AG04450 (cell line): Measurements from ENCODE around the gene AEBP1. TPM values are rescaled to one million over a fixed set of nuclear protein-coding genes. Genes with fewer than 3 reads are reported as not detected.

ENCODE experiments used
- CTCF ChIA-PET: fragments of 300-600, 350-600 bp; formaldehyde crosslinking; extraction: SDS; loops from one replicate; lab custom pipeline; 2022; ENCODE audit warnings: antibody characterized with exemption, inconsistent platforms; lab: Charles Lee
- POLR2A ChIA-PET: fragments of 350-600 bp; formaldehyde crosslinking; extraction: SDS; loops from one replicate; lab custom pipeline; 2021; ENCODE audit warnings: antibody characterized with exemption, inconsistent platforms; lab: Yijun Ruan, JAX
- DNase-seq: peaks from one replicate; pipeline ENCODE4 v3.0.0-alpha.2; 2011; ENCODE audit warnings: low read depth, low spot score
- H3K27ac ChIP-seq: one replicate; pipeline ENCODE4 v1.5.1; 2012; ENCODE audit warnings: low read depth, low read length, control low read depth
- H3K27me3 ChIP-seq: one replicate; pipeline ENCODE4 v1.6.0; 2012; ENCODE audit warnings: low read length; ENCODE audit not compliant: control insufficient read depth, insufficient read depth
- H3K4me3 ChIP-seq: 2 replicates; pipeline ENCODE4 v1.5.1; 2011; ENCODE audit warnings: mild to moderate bottlenecking, low read depth, low read length, control low read depth
- H3K9me3 ChIP-seq: 2 replicates; pipeline ENCODE4 v1.5.1; 2012; ENCODE audit warnings: low read length; ENCODE audit not compliant: control insufficient read depth, insufficient read depth
- polyA plus RNA-seq: library from polyadenylated mRNA; depleted of rRNA; stranded (reverse); fragments of >200 nt; gene quantifications from 2 replicates; pipeline ENCODE4 v1.2.3, GENCODE V29; 2011
- TF ChIP-seq, protein P1 (sequence below): IDR thresholded peaks from 2 replicates; pipeline ENCODE4 v1.5.1; 2011; ENCODE audit warnings: low read depth, low read length, control low read depth, inconsistent platforms

Gene AEBP1
- polyA plus RNA-seq, 1 experiment = 18.5 TPM

DNA sequence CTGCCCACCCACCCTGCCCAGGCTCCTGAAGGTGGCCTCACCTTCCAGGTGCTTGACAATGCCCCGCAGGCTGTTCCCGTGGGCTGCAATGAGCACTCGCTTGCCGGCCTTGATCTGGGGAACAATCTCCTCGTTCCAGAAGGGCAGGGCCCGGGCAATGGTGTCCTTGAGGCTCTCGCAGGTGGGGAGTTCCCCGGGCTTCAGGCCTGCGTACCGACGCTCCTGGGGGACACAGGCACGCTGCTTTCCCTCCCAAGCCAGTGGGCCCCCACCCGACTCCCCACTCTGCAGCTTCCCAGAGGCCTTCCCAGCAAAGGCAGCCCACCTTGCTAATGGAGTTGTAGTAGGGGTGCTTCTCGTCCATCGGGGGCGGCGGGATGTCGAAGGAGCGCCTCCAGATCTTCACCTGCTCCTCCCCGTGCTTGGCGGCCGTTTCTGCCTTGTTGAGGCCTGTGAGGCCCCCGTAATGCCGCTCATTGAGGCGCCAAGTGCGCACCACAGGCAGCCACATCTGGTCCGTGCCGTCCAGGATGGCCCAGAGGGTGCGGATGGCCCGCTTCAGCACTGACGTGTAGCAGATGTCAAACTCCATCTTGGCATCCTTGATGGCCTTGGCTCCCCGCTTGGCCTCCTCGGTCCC lies 39.2 kb upstream of the AEBP1 start:
- Histone ChIP-seq H3K27ac (no peak overlapping the region), H3K9me3 (no peaks in the 10 kb centered on the region), H3K27me3 (peaks cover 8% of the 10 kb centered on the region), H3K4me3 (no peak overlapping the region)
- POLR2A ChIA-PET = interaction anchor here (0.6 to 0.9 kb wide), 2 partner anchors 12 to 45 kb away, joined by 3 to 7 read pairs; no protein-coding TSS in a partner anchor
- no peak for DNase-seq
- TF ChIP-seq, protein P1, sequence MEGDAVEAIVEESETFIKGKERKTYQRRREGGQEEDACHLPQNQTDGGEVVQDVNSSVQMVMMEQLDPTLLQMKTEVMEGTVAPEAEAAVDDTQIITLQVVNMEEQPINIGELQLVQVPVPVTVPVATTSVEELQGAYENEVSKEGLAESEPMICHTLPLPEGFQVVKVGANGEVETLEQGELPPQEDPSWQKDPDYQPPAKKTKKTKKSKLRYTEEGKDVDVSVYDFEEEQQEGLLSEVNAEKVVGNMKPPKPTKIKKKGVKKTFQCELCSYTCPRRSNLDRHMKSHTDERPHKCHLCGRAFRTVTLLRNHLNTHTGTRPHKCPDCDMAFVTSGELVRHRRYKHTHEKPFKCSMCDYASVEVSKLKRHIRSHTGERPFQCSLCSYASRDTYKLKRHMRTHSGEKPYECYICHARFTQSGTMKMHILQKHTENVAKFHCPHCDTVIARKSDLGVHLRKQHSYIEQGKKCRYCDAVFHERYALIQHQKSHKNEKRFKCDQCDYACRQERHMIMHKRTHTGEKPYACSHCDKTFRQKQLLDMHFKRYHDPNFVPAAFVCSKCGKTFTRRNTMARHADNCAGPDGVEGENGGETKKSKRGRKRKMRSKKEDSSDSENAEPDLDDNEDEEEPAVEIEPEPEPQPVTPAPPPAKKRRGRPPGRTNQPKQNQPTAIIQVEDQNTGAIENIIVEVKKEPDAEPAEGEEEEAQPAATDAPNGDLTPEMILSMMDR = no peak
- CTCF ChIA-PET = no interaction called here

DNA sequence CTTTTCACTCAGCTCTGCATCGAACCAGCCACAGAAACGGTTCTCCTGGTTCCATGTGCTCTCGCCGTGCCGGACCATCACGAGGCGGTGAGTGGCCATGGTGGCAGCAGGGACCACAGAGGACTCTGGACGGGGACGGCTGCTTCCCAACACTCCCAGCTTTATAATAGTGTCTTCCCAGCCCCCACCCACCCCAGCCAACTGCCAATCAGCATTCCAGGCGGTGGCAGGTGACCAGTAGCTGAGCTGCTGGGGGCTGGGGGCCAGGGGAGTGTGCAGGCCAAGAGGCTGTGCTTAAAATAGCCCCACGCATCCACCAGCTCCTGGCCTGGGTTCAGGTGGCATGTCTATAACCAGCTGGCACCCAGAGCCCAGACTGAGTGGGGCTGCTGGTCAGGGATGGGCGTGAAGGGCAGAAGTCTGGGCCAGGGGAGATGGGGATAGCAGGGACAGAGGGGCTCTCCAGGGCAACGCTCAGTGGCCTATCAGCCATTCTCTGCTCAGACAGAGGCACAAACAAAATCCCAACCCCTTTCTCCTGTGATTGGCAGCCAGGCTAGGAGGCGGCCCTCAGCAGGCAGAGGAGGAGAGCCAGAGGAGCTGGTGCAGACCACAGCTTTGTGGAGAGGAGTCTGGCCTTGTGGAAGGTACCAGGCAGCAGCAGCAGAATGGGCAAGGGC lies 38.6 kb upstream of the AEBP1 start, which contains the start of gene PGAM2:
Gene PGAM2 (minus strand): TSS at position 137 of the 680 bp plus-strand sequence. CDS start 38 bp downstream, at position 99.
- DNase-seq = no peak
- Histone ChIP-seq H3K9me3 (no peaks in the 10 kb centered on the region), H3K4me3 (no peak within 1 kb of the TSS), H3K27ac (no peak within 1 kb of the TSS), H3K27me3 (peaks cover 8% of the 10 kb centered on the region)
- ChIA-PET POLR2A (interaction anchor here (0.6 to 1.4 kb wide), 3 partner anchors 12 to 135 kb away, joined by 3 to 7 read pairs (median 4); partner anchors contain the start of gene YKT6), CTCF (no interaction called here)
- TF ChIP-seq, protein P1 = no peak

DNA sequence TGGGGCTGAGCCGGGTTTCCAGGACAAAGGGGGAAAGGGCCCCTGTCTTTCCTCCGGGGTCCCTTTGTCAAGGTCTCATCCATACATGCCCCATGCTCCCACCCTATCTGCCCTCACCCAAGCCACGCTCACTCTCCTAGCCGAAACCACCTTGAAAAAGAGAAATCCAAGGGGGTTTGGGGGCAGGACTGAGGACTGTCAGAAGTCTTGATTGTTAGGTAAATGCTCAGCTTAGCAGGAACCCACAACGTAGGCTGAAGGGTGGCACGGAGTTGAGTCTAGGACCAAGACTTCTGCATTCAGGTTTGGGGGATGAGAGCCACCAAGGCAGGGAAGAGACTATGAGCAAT lies 38.1 kb upstream of the AEBP1 start:
- Histone ChIP-seq H3K27me3 (peaks cover 8% of the 10 kb centered on the region), H3K9me3 (no peaks in the 10 kb centered on the region), H3K4me3 (no peak overlapping the region), H3K27ac (no peak overlapping the region)
- POLR2A ChIA-PET = interaction anchor here (0.9 to 1.4 kb wide), 2 partner anchors 13 to 135 kb away, joined by 4 to 7 read pairs; partner anchors contain the start of gene YKT6
- no peak for DNase-seq
- CTCF ChIA-PET = no interaction called here
- TF ChIP-seq, protein P1 = no peak

DNA sequence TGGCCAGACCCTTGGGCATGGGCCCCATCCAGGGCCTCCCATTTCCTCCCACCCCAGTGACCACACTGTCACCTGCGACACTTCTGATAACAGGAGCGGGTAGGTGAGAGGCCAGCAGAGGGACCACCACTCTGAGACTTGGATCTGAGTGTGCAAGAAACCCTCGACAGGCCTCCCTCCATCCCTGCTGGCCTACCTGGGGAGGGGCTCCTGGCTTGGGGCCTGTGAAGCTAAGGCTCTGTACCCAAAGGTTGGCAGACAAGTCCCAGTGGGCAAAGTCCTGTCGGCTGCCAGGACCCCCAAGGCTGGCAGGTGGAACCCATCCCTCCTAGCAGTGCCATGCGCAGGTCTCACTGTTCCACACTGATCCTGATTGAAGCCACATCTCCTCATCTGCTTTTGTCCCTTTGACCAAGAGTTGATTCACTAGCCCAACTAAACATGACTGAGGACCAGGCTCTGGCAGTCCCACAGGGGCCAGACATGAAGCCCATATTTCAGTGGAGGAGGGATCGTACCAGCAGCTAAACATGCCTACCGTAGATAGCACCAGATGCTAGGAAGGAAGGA lies 37.6 kb upstream of the AEBP1 start:
- Histone ChIP-seq H3K27me3 (peaks cover 8% of the 10 kb centered on the region), H3K9me3 (no peaks in the 10 kb centered on the region), H3K27ac (no peak overlapping the region), H3K4me3 (no peak overlapping the region)
- ChIA-PET POLR2A (interaction anchor here (0.8 to 1.4 kb wide), 4 partner anchors 22 to 134 kb away, joined by 3 to 4 read pairs (median 3); partner anchors contain the start of genes DBNL and YKT6), CTCF (no interaction called here)
- DNase-seq = no peak
- TF ChIP-seq, protein P1 = no peak
